HCT116 (cell line): ENCODE measurements around the gene ARMH1. TPM values are rescaled to one million over a fixed set of nuclear protein-coding genes. Genes with fewer than 3 reads are reported as not detected.

Experiments used
- ATAC-seq: fragments of 200-7000 bp; cut with Tn5 transposase; 2 replicates; pipeline ENCODE4 v1.9.1; 2020; ENCODE audit warnings: mild to moderate bottlenecking, moderate library complexity
- BruUV-seq: library from RNA; stranded (reverse); fragments of 400-500 nt; replicated peaks from 2 replicates; lab custom pipeline; 2021; lab: Mats Ljungman, UMichigan
- CTCF ChIA-PET: fragments of 300-600 bp; sonication (Branson Sonifier 250); formaldehyde crosslinking; loops from one replicate; lab custom pipeline; 2021; ENCODE audit warnings: antibody characterized with exemption; lab: Charles Lee
- POLR2A ChIA-PET: fragments of 300-600, 350-600 bp; sonication (Branson Sonifier 250); formaldehyde crosslinking; loops from one replicate; lab custom pipeline; 2021; ENCODE audit warnings: antibody characterized with exemption; lab: Charles Lee
- RAD21 ChIA-PET, 2 experiments: fragments of 300-600 bp; sonication (Branson Sonifier 250); formaldehyde crosslinking; loops; one replicate each; lab custom pipeline; 2023; ENCODE audit warnings: low total read pairs in 2 of 2; ENCODE audit not compliant: uncharacterized antibody in 2 of 2, unreplicated experiment in 2 of 2, low non-redundant PET in 1 of 2; lab: Charles Lee
- DNase-seq: peaks from one replicate; pipeline ENCODE4 v3.0.0-alpha.2; 2010; ENCODE audit warnings: low read depth, low spot score
- H2AFZ ChIP-seq: fragments of 200-600 bp; shearing (Covaris generic), sonication (generic); 2 replicates; pipeline ENCODE4 v1.6.1; 2017; ENCODE audit warnings: low read depth, mixed run types, mixed read lengths, antibody characterized with exemption, low read length; ENCODE audit not compliant: poor library complexity, severe bottlenecking
- H3K27ac ChIP-seq: 2 replicates; pipeline ENCODE4 v1.5.1; 2012; ENCODE audit warnings: low read depth, low read length
- H3K27me3 ChIP-seq: fragments of 200-600 bp; sonication (generic); 2 replicates; pipeline ENCODE4 v1.6.1; 2016; ENCODE audit warnings: mixed run types, low read length, mixed read lengths; ENCODE audit not compliant: insufficient read depth
- H3K36me3 ChIP-seq, 2 experiments: fragments of 200-500 bp in 1 of 2; fragments of 200-600 bp in 1 of 2; sonication (Bioruptor generic) in 1 of 2; sonication (generic) in 1 of 2; 2 replicates each; pipeline versions ENCODE4 v1.5.1 to v1.6.1; 2014 to 2016; ENCODE audit warnings: low read length in 2 of 2, inconsistent platforms in 1 of 2, mixed read lengths in 1 of 2, mixed run types in 1 of 2; ENCODE audit not compliant: insufficient read depth in 2 of 2, control insufficient read depth in 1 of 2
- H3K4me1 ChIP-seq, 2 experiments: fragments of 200-600 bp in 1 of 2; sonication (generic) in 1 of 2; 2 replicates each; pipeline versions ENCODE4 v1.5.1 to v1.6.1; 2012 to 2017; ENCODE audit warnings: low read length in 2 of 2, inconsistent platforms in 1 of 2, mild to moderate bottlenecking in 1 of 2, mixed read lengths in 1 of 2, mixed run types in 1 of 2, moderate library complexity in 1 of 2; ENCODE audit not compliant: insufficient read depth in 2 of 2, control insufficient read depth in 1 of 2
- H3K4me2 ChIP-seq: fragments of 200-600 bp; sonication (generic); 2 replicates; pipeline ENCODE4 v1.6.1; 2017; ENCODE audit warnings: mixed run types, low read length, mixed read lengths
- H3K4me3 ChIP-seq, 2 experiments: fragments of 200-600 bp in 1 of 2; sonication (generic) in 1 of 2; replicated peaks in 1 of 2; 2 replicates each; pipeline ENCODE4 v1.5.1; 2011 to 2016; ENCODE audit warnings: low read length in 2 of 2, control low read depth in 1 of 2, low read depth in 1 of 2, mild to moderate bottlenecking in 1 of 2, mixed read lengths in 1 of 2, mixed run types in 1 of 2
- H3K79me2 ChIP-seq: fragments of 200-600 bp; sonication (generic); 2 replicates; pipeline ENCODE4 v1.6.1; 2017; ENCODE audit warnings: mild to moderate bottlenecking, mixed run types, low read length, moderate library complexity, mixed read lengths; ENCODE audit not compliant: insufficient read depth
- H3K9ac ChIP-seq: fragments of 200-600 bp; sonication (generic); 2 replicates; pipeline ENCODE4 v1.6.1; 2016; ENCODE audit warnings: low read length, mixed read lengths
- H3K9me2 ChIP-seq: fragments of 200-600 bp; sonication (generic), shearing (Covaris generic); 2 replicates; pipeline ENCODE4 v1.6.1; 2017; ENCODE audit warnings: mixed run types, mild to moderate bottlenecking, moderate library complexity; ENCODE audit not compliant: insufficient read depth
- H3K9me3 ChIP-seq, 2 experiments: fragments of 200-500 bp in 1 of 2; fragments of 200-600 bp in 1 of 2; sonication (Bioruptor generic) in 1 of 2; sonication (generic) in 1 of 2; 2 replicates each; pipeline ENCODE4 v1.6.1; 2014 to 2017; ENCODE audit warnings: low read length in 2 of 2, mixed read lengths in 2 of 2, inconsistent platforms in 1 of 2, low read depth in 1 of 2, mild to moderate bottlenecking in 1 of 2, mixed run types in 1 of 2, moderate library complexity in 1 of 2; ENCODE audit not compliant: control insufficient read depth in 1 of 2, insufficient read depth in 1 of 2
- H4K20me1 ChIP-seq: fragments of 200-600 bp; sonication (generic), shearing (Covaris generic); 2 replicates; pipeline ENCODE4 v1.6.1; 2017; ENCODE audit warnings: mixed run types, mild to moderate bottlenecking, moderate library complexity; ENCODE audit not compliant: insufficient read depth
- CBX3 ChIP-seq: IDR thresholded peaks from 2 replicates; pipeline ENCODE4 v1.6.1; 2012; ENCODE audit warnings: low read depth
- CTCF ChIP-seq, 3 experiments: fragments of 200-600 bp in 1 of 3; sonication (generic) in 1 of 3; IDR thresholded peaks in 2 of 3; conservative IDR thresholded peaks in 1 of 3; 2 replicates each; pipeline ENCODE4 v1.5.1; 2012 to 2017; ENCODE audit warnings: low read depth in 2 of 3, low read length in 2 of 3, antibody characterized with exemption in 1 of 3, borderline replicate concordance in 1 of 3, control low read depth in 1 of 3, mild to moderate bottlenecking in 1 of 3, mixed read lengths in 1 of 3, mixed run types in 1 of 3, moderate library complexity in 1 of 3; ENCODE audit not compliant: insufficient read depth in 1 of 3
- EGR1 ChIP-seq: IDR thresholded peaks from 2 replicates; pipeline ENCODE4 v1.6.1; 2012; ENCODE audit warnings: low read depth
- ELF1 ChIP-seq: IDR thresholded peaks from 2 replicates; pipeline ENCODE4 v1.6.1; 2012; ENCODE audit warnings: low read depth, borderline replicate concordance
- EZH2 ChIP-seq: fragments of 200-600 bp; sonication (generic); IDR thresholded peaks from 2 replicates; pipeline ENCODE4 v1.6.1; 2017; ENCODE audit warnings: antibody characterized with exemption, mixed run types
- EZH2phosphoT487 ChIP-seq: fragments of 200-600 bp; IDR thresholded peaks from 2 replicates; pipeline ENCODE4 v1.6.1; 2018; ENCODE audit warnings: antibody characterized with exemption, borderline replicate concordance
- FOSL1 ChIP-seq: IDR thresholded peaks from 2 replicates; pipeline ENCODE4 v1.6.1; 2012; ENCODE audit warnings: low read depth
- MAX ChIP-seq: IDR thresholded peaks from 2 replicates; pipeline ENCODE4 v1.6.1; 2012
- POLR2AphosphoS5 ChIP-seq: IDR thresholded peaks from 2 replicates; pipeline ENCODE4 v1.6.1; 2011; ENCODE audit warnings: mild to moderate bottlenecking, low read depth, low read length, moderate library complexity
- SP1 ChIP-seq: IDR thresholded peaks from 2 replicates; pipeline ENCODE4 v1.6.1; 2012; ENCODE audit warnings: low read depth
- YY1 ChIP-seq: IDR thresholded peaks from 2 replicates; pipeline ENCODE4 v1.6.1; 2011; ENCODE audit warnings: low read length, low read depth, moderate library complexity, mild to moderate bottlenecking; ENCODE audit not compliant: insufficient replicate concordance; ENCODE audit errors: extremely low read depth
- intact Hi-C: fragments of 100-400 bp; cut with micrococcal nuclease; formaldehyde crosslinking; loops from 2 replicates; pipeline ENCODE4 v1.10.0; 2022
- total RNA-seq: library from RNA; stranded (reverse); gene quantifications from one replicate; pipeline ENCODE4 v1.2.1, GENCODE V29; 2021; ENCODE audit not compliant: unreplicated experiment
- TF ChIP-seq, protein P1 (sequence below): IDR thresholded peaks from 2 replicates; pipeline ENCODE4 v1.6.1; 2011; ENCODE audit warnings: mild to moderate bottlenecking, low read length, moderate library complexity; ENCODE audit not compliant: insufficient replicate concordance; ENCODE audit errors: extremely low read depth

The ARMH1 gene
- total RNA-seq, 1 experiment from 2014 or later, result 3.2 TPM

GRCh38 chr1:44705470-44705869 lies 31.0 kb downstream of the ARMH1 start (continued):
- TF ChIP-seq CTCF (IDR thresholded peaks at IDR 0.05 in 2 of 3, conservative IDR thresholded peaks at IDR 0.05 in 1 of 3; ENCODE audit: borderline replicate concordance in 1 of 3, insufficient read depth in 1 of 3, low read depth in 2 of 3, low read length in 2 of 3) (no peak), POLR2AphosphoS5 (no peak), ELF1 (no peak)
- TF ChIP-seq, all 23 proteins: peak for 0

DNA sequence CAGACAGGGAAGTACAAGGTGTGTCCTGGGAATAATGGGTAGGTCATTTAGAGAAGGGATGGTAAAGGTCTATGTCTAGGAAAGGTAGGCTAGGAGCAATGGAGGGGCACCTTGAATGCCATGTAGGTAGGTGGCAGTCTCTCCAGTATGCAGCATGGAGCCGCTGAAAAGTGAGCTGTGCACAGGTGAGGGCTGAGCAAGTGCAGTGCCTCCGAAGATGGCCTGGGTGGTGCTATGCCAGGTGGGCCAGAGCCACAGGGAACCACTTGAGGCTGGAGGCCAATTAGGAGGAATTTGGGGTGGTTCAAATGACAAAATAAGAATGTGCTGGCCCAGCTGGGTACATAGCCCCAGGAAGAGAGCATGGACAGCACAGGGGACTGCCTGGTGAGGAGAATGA lies 31.4 kb downstream of the ARMH1 start:
- no peak overlapping the region for H2AFZ ChIP-seq
- H3K79me2 ChIP-seq, result no peaks in the 10 kb centered on the region
- no peak for ATAC-seq
- no peak for DNase-seq
- H3K9me3 ChIP-seq, result no peaks in the 10 kb centered on the region
- ChIA-PET RAD21 (no interaction called here), POLR2A (interaction anchor here (0.8 to 5.3 kb wide), 2 partner anchors 15 to 25 kb away, joined by 3 to 64 read pairs; partner anchors contain the start of gene RNU5D-1), CTCF (no interaction called here)
- no peaks in the 10 kb centered on the region for H3K36me3 ChIP-seq
- no peaks in the 10 kb centered on the region for H3K9me2 ChIP-seq
- H3K4me1 ChIP-seq, result peaks cover 17 to 44% of the 10 kb centered on the region in 2 experiments
- H3K9ac ChIP-seq, result no peak overlapping the region
- intact Hi-C loops, result no loop called here
- TF ChIP-seq SP1, result no peak
- TF ChIP-seq EZH2phosphoT487, result no peak
- no peak for TF ChIP-seq MAX
- TF ChIP-seq EZH2, result no peak
- TF ChIP-seq EGR1, result no peak
- no peak for TF ChIP-seq YY1
- TF ChIP-seq FOSL1, result no peak
- no peak for TF ChIP-seq CBX3
- TF ChIP-seq, protein P1, sequence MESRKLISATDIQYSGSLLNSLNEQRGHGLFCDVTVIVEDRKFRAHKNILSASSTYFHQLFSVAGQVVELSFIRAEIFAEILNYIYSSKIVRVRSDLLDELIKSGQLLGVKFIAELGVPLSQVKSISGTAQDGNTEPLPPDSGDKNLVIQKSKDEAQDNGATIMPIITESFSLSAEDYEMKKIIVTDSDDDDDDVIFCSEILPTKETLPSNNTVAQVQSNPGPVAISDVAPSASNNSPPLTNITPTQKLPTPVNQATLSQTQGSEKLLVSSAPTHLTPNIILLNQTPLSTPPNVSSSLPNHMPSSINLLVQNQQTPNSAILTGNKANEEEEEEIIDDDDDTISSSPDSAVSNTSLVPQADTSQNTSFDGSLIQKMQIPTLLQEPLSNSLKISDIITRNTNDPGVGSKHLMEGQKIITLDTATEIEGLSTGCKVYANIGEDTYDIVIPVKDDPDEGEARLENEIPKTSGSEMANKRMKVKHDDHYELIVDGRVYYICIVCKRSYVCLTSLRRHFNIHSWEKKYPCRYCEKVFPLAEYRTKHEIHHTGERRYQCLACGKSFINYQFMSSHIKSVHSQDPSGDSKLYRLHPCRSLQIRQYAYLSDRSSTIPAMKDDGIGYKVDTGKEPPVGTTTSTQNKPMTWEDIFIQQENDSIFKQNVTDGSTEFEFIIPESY, result no peak
- H3K27me3 ChIP-seq, result no peaks in the 10 kb centered on the region
- no peak overlapping the region for H3K4me2 ChIP-seq
- no peaks in the 10 kb centered on the region for H4K20me1 ChIP-seq
- no peak overlapping the region for H3K27ac ChIP-seq
- no TSS peak for BruUV-seq
- H3K4me3 ChIP-seq, result no peak overlapping the region
